ENCODE measurements around the gene OMP. TPM values are rescaled to one million over a fixed set of nuclear protein-coding genes. Genes with fewer than 3 reads are reported as not detected.

OMP gene
- total and polyA plus RNA-seq, 2 of the 13 experiments (the other 11 are each of a cell fraction or from before 2014, with no cell fraction given): not detected

GRCh38 chr11:77139201-77139600, 36.6 kb downstream of the OMP start:
- ChIA-PET CTCF (ENCODE audit: low intra/inter-chr PET ratio, low total read pairs) (no interaction called here), POLR2A (interaction anchor here (0.7 to 1.5 kb wide), 2 partner anchors 9 to 67 kb away, joined by 3 to 6 read pairs; no protein-coding TSS in a partner anchor)
- Histone ChIP-seq H3K36me3 (replicated peaks in 1 of 2; ENCODE audit: control insufficient read depth in 1 of 2, insufficient read depth in 2 of 2, low read length in 2 of 2) (no peaks in the 10 kb centered on the region), H3K27me3 (ENCODE audit: control insufficient read depth in 1 of 2, insufficient read depth in 2 of 2, low read length in 2 of 2) (no peaks in the 10 kb centered on the region), H3K27ac (ENCODE audit: extremely low read length, insufficient read depth, low read length) (no peak overlapping the region), H3K79me2 (ENCODE audit: insufficient read depth, low read length) (no peaks in the 10 kb centered on the region), H3K4me2 (ENCODE audit: low read depth, low read length) (no peak overlapping the region), H2AFZ (ENCODE audit: low read length) (no peak overlapping the region), H4K20me1 (ENCODE audit: insufficient read depth, low read length) (no peaks in the 10 kb centered on the region), H3K9me3 (ENCODE audit: low read length) (no peaks in the 10 kb centered on the region), H3K4me1 (ENCODE audit: insufficient read depth, low read length) (peaks cover 59% of the 10 kb centered on the region), H3K9ac (ENCODE audit: insufficient read depth, low read depth, low read length) (no peak overlapping the region), H3K4me3 (replicated peaks in 1 of 3; ENCODE audit: insufficient read depth in 1 of 3, low read depth in 2 of 3, low read length in 3 of 3) (no peak overlapping the region)
- 94% methylated on average over 8 of the region's 8 CpGs for WGBS (ENCODE audit: low lambda C conversion rate)
- in situ Hi-C loops (cut with HindIII; ENCODE audit: extremely low pct_ligation_motif_present, low pct_unique_long_range_greater_than_20kb) (no loop called here), intact Hi-C loops (cut with micrococcal nuclease; ENCODE audit: unreplicated experiment) (no loop called here)
- no TSS peak for BruUV-seq (replicated peaks)
- TF ChIP-seq ZNF552 (CRISPR knock-in tag; IDR thresholded peaks at IDR 0.05; ENCODE audit: borderline replicate concordance) (no peak), TEAD2 (CRISPR knock-in tag; IDR thresholded peaks at IDR 0.05) (no peak), ZNF800 (CRISPR knock-in tag; IDR thresholded peaks at IDR 0.05) (no peak)
- no peak for ATAC-seq
- no peak for FAIRE-seq
- no peak for DNase-seq (ENCODE audit: low spot score)

GRCh38 chr11:77140231-77140851, 37.7 kb downstream of the OMP start:
- no peak for FAIRE-seq
- H3K4me1 ChIP-seq (ENCODE audit: insufficient read depth, low read length): peaks cover 70% of the 10 kb centered on the region
- no peak for DNase-seq (ENCODE audit: low spot score)
- no peaks in the 10 kb centered on the region for H3K36me3 ChIP-seq (replicated peaks in 1 of 2; ENCODE audit: control insufficient read depth in 1 of 2, insufficient read depth in 2 of 2, low read length in 2 of 2)
- no peak overlapping the region for H3K9ac ChIP-seq (ENCODE audit: insufficient read depth, low read depth, low read length)
- H3K4me2 ChIP-seq (ENCODE audit: low read depth, low read length): no peak overlapping the region
- no peaks in the 10 kb centered on the region for H4K20me1 ChIP-seq (ENCODE audit: insufficient read depth, low read length)
- no peak overlapping the region for H2AFZ ChIP-seq (ENCODE audit: low read length)
- no peaks in the 10 kb centered on the region for H3K9me3 ChIP-seq (ENCODE audit: low read length)
- intact Hi-C loops (cut with micrococcal nuclease; ENCODE audit: unreplicated experiment): no loop called here
- ChIA-PET POLR2A (interaction anchor here (1.5 to 1.7 kb wide), 2 partner anchors 10 to 12 kb away, joined by 6 to 9 read pairs; partner anchors contain the start of gene MYO7A), CTCF (ENCODE audit: low intra/inter-chr PET ratio, low total read pairs) (no interaction called here)
- H3K79me2 ChIP-seq (ENCODE audit: insufficient read depth, low read length): no peaks in the 10 kb centered on the region
- in situ Hi-C loops (cut with HindIII; ENCODE audit: extremely low pct_ligation_motif_present, low pct_unique_long_range_greater_than_20kb): no loop called here
- no peak for ATAC-seq
- WGBS (ENCODE audit: low lambda C conversion rate): 77% methylated on average over 5 of the region's 8 CpGs
- no peak overlapping the region for H3K4me3 ChIP-seq (replicated peaks in 1 of 3; ENCODE audit: insufficient read depth in 1 of 3, low read depth in 2 of 3, low read length in 3 of 3)
- H3K27me3 ChIP-seq (ENCODE audit: control insufficient read depth in 1 of 2, insufficient read depth in 2 of 2, low read length in 2 of 2): no peaks in the 10 kb centered on the region
- no TSS peak for BruUV-seq (replicated peaks)
- no peak overlapping the region for H3K27ac ChIP-seq (ENCODE audit: extremely low read length, insufficient read depth, low read length)
- TF ChIP-seq CCDC6 (CRISPR knock-in tag; IDR thresholded peaks at IDR 0.05) (no peak), NFKB2 (CRISPR knock-in tag; IDR thresholded peaks at IDR 0.05; ENCODE audit: borderline replicate concordance) (no peak), TRIM22 (IDR thresholded peaks at IDR 0.05) (no peak), ZNF687 (CRISPR knock-in tag; IDR thresholded peaks at IDR 0.05) (peak; percentile 55), ERF (CRISPR knock-in tag; IDR thresholded peaks at IDR 0.05) (0 out of 2 replicates have a peak, but pooled peaks have one; percentile 37), NR2F6 (IDR thresholded peaks at IDR 0.05) (no peak), NR2F6 (CRISPR knock-in tag; IDR thresholded peaks at IDR 0.05) (0 out of 2 replicates have a peak, but pooled peaks have one; percentile 11)

All from HepG2 (cell line).